GM18909 (cell line): ENCODE data around the gene SMO.
"Not testable (repeated sequence)": the region's sequence is repeated elsewhere in the genome, so short reads cannot be mapped to it uniquely, and the experiment has no call there.

Source experiments
- ATAC-seq: cut with Tn5 transposase; IDR thresholded peaks from one replicate; pipeline ENCODE4 v1.9.1; 2021; ENCODE audit warnings: mild to moderate bottlenecking; ENCODE audit not compliant: unreplicated experiment, poor library complexity

SMO gene

DNA sequence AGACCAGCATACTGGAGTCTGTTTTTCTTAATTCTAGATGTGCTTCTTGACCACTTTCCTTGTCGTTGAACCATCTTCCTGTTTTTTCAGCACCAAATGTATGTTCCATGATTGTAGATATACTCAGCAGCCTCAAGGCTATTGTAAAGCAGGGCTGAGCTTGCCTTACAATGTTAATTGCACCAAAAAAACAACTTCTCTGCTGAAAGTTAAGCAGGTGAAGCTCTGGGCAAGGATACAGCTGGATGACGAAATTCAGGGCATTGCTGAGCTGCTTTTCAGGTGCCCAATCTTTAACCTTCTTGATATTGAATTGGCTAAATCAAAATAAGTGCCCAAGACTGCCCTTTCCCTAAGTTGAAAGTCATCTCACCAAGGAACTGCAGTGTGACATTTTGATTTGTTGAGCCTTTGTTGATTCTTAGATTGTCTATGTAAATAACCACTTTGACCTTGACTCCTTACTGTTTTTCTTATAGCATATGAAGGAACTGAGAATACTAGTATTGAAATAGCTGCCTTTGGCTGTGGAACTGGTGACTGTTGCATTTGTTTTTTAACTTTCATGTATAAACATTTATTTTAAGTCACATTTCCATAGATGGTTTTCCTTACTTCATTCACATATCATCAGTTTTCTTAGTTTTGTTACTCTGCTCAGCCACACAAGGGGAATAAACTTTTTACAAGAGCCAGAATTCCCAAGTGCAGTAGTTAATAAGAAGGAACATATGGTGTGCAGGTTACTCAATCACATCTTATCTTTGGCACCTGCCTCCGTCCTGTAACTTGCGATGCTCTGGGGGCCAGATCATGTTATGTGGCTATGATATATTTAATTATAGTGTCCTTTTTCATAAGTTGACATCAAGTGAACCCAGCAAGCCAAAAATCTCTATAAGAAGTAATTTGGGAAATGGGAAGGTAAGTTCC lies 39.5 kb downstream of the SMO start:
- ATAC-seq = no peak

DNA sequence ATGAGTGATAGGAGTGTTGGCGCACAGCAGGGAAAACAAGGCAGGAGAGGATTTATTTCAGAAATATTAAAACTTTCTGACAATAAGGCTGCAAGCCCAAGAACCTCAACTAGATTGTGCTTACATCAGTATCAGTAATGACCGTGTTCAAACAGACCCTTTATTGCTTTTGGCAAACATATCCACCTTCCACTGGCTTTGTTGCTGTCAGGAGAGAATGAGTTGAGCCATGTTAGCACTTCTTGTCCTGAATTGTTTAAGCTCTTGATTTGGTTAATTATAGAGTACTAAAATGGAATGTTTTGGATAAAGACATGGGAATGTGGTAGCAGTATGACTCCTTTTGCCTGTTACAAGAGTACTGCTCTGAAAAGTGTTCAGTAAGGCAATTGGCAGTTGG lies 40.2 kb downstream of the SMO start:
- ATAC-seq = no peak

DNA sequence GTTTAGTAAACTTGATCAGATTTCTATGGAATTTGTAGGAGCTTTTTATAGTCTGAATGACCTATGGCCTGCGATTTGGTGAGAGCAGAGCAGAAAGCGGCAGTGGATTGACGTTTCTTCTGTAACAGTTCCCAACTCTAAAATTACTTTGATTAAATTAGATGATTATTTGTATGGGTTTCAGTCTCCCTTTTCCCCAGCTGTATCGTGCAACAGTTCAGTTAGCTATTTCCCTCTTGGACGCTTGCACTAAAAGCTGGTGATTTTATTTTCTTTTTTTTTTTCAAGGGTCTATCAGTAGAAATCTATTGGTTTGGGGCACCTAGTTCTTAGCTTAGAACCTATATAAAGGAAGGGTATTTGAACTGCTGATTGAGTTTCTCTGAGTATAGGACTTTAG lies 43.2 kb downstream of the SMO start:
- no peak for ATAC-seq

DNA sequence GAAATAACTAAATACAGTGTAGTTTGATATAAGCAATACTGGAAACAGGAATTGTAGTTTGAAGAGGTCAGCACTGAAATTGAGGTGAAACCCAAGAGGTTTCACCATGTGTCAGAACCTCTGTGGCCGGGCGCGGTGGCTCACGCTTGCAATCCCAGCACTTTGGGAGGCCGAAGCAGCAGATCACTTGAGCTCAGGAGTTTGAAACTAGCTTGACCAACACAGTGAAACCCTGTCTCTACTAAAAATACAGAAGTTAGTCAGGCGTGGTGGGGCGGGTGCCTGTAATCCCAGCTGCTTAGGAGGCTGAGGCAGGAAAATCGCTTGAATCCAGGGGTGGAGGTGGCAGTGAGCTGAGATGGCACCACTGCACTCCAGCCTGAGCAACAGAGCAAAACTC lies 50.1 kb downstream of the SMO start:
- ATAC-seq = no peak

DNA sequence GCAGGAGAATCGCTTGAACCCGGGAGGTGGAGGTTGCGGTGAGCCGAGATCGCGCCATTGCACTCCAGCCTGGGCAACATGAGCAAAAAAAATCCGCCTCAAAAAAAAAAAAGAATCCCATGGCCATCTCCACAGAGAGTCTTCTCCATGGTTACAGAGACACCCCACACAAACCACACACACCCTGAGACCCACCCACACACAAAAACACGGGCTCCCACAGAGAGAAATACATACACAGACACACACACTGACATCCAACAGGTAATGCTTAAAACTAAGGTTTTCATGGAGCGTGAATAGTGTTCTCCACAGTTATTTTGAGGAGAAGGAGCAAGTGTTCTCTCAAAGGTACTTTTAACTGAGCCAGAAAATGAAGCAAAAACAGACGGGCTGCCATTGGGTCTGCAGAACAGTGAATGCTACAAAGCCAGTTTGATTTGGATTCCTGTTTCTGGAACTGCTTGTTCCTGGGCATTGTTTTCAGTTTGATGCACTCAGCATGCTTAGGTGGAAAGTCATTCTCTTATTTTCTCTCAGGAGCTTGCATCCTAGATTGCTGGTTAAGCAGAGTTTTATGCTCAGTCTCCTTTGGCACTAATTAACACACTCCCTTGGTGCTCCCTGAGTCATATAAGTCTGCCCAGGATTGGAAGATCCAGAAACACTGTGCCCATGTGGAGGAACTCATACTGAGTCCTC lies 51.8 kb downstream of the SMO start:
- no peak for ATAC-seq

DNA sequence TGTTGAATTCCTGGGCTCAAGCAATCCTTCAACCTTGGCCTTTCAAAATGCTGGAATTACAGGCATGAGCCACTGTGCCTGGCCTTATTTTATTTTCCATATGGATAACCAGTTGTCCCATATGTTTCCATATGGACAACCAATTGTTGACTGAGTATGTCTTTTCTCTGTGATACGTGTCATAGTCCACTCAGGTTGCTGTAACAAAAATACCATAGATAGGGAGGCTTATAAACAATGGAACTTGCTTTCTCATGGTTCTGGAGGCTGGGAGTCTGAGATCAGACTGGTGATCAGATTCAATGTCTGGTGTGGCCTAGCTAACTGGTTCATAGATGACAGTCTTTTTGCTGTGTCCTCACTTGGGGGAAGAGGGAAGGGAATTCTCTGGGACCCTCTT lies 55.8 kb downstream of the SMO start:
- ATAC-seq = no peak

DNA sequence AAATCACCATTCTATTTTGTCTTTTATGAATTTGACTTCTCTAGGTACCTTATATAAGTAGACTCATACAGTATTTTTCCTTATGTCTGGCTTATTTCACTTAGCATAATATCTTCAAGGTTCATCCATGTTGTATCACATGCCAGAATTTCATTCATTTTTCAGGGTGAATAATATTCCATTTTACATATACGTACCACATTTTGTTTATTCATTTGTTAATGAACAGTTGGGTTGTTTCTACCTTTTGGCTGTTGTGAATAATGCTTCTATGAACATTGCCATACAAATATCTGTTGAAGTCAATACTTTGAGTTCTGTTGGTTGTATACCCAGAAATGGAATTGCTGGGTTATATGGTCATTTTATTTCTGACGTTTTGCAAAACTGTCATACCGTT lies 57.1 kb downstream of the SMO start:
- ATAC-seq = no peak

DNA sequence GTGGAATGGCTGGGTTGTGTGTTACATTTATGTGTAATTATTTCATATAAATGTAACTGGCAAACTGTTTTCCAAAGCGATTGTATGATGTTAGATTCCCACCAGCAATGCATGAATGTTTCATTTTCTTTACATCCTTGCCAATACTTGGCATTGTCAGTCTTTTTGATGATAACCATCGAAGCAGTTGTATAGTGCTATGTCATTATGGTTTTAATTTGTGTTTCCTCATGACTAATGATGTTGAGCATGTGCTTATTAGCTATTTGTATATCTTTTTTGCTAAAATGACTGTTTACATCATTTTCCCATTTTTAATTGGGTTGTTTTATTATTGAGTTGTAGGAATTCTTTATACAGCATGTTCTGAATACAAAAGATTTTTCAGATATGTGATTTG lies 58.7 kb downstream of the SMO start:
- no peak for ATAC-seq

DNA sequence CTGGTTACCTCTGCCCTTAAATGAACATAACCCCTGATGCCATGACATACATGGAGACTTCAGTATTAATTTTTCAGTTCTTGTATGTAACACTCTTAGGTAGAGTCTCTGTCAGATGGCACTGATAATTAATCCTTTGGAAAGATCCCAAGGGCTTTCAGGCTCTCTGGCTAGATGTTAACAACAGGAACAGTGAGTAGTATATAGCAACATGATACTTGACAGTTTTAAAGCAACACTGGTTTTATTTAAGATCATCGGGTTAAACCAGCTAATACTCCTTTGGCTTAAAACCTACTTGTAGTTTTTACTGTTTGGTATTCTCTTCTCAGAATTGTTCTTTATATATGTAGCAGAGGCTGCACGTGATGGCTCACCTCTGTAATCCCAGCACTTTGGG lies 63.7 kb downstream of the SMO start:
- ATAC-seq = no peak

DNA sequence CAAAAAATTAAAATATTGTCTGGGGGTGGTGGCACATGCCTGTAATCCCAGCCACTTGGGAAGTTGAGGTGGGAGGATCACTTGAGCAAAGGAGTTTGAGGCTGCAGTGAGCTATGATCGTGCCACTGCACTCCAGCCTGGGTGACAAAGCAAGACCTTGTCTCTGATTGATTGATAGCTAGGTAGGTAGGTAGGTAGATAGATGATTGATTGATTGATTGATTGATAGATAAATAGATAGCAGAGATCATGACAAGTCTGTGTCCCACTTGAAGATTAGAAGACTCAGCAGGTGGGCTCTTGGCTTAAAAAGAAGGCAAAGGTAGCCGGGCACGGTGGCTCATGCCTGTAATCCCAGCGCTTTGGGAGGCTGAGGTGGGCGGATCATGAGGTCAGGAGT lies 64.2 kb downstream of the SMO start:
- not testable (repeated sequence) for ATAC-seq

DNA sequence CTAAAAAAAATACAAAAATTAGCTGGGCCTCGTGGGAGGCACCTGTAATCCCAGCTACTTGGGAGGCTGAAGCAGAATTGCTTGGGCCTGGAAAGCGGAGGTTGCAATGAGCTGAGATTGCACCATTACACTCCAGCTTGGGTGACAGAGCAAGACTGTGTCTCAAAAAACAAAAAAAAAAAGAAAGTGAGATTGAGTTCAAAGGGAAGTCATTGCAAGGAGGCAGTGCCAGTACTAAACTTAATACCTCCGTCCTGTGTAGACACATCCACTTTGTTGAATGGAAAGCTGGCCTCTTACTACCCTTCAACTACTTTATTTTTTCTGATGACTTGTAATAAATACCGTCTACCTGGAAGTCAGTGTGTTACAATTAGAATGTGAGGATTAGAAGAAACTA lies 67.4 kb downstream of the SMO start:
- ATAC-seq = no peak

DNA sequence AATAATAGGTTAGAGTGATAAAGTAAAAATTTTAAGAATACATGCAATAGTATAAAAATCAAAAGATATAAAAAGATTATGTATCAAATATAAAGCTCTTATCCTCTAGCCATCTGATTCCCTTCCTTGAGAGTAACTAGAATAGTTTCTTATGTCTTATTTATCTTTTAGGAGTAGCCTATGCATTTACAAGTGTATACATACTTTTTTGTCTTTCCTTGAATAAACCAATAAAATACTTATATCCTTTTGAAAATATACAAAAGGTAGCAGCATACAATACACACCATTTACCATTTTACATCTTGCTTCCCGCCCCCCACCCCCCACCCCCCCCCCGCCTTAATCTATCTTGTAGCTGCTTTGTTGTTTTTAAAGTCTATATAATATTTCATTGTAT lies 67.8 kb downstream of the SMO start:
- ATAC-seq = no peak

DNA sequence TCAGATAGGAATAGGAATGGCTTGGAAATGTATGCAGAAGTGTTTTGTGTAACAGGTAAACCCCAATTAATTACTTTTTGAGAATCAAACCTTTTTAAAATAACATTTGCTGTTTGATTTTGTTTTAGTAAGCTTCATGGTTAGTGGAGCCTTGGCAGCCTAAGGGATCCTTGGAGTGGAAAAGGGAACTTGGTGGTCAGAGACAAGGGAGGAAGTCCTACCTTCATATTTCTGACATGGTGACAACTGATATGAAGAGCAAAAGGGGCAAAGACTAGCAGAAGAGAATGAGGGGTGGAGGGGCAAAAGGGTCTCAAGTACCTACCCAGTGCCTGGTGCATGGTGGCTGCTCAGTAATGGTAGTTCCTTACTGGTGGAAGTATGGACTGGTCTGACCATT lies 68.7 kb downstream of the SMO start:
- ATAC-seq = no peak

DNA sequence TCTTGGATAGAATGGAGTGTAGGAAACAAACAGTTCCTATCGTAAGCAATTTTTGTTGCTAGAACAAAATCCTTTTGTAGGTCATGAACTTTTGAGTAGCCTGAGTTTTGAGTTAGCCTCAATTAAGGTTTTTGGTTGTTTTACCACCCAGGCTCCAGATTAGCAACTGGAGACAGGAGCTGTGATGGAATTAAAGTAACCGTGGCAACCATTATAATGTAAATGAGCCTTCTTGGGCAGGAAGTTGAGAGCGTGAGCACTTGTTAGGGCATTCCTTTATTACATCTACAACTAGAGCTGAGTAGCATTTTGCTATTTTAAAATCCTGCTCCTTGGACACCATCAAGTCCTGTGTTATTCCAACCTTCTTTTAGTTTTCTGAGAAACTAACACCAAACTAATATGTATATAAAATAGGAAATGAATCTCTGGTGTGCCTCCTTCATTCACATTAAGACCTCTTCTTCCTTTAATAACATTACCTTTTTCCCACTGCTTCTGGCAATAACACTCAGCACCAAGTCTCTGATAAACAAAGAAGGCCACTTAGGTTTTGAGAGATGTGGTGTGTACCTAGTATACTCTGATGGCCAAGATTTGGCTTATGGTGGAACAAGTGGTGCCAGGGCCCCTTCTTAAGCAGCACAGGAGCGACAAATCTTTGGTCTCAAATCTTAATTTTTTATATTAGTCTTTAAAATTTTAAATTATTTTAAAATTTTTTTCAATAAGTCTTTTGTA lies 70.4 kb downstream of the SMO start:
- ATAC-seq = no peak

DNA sequence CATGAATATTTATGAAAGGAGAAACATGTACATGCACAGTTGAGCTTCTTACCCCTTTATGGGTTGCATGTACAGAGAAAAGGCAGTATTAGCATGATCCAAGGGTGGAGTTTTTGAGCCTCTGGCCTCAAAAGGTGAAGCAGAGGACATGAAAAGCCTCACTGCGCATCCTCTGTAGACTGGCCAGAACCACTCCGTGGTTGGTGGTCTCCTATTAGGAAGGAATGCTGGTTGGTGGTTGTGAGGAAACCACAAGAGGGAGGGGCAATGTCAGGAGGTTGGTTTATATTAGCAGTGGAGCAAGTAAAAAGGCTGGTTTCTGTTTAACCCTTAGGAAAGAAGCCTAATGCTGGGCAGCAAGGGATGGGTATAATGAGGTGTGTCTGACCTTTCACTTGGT lies 73.9 kb downstream of the SMO start:
- no peak for ATAC-seq
